Liver (tissue), 9 donors: Measurements from ENCODE around the gene COL6A3. TPM values are rescaled to one million over a fixed set of nuclear protein-coding genes. Genes with fewer than 3 reads are reported as not detected.
"Not testable (repeated sequence)": the region's sequence is repeated elsewhere in the genome, so short reads cannot be mapped to it uniquely, and the experiment has no call there.

Experiments used
- DNase-seq: peaks from one replicate; pipeline ENCODE4 v3.0.0-alpha.2; 2017; ENCODE audit warnings: low spot score
- H3K27ac ChIP-seq, 2 donors: one replicate each; pipeline ENCODE4 v1.7.0; 2013; ENCODE audit warnings: inconsistent platforms in 2 of 2, low read length in 2 of 2, control low read depth in 1 of 2, low read depth in 1 of 2, mild to moderate bottlenecking in 1 of 2
- H3K27me3 ChIP-seq, 4 donors: one replicate each; pipeline versions ENCODE4 v1.6.1 to v1.7.0; 2013; ENCODE audit warnings: low read length in 3 of 4, inconsistent platforms in 1 of 4, mild to moderate bottlenecking in 1 of 4, moderate library complexity in 1 of 4; ENCODE audit not compliant: control insufficient read depth in 4 of 4, insufficient read depth in 4 of 4
- H3K36me3 ChIP-seq, 4 donors: one replicate each; pipeline versions ENCODE4 v1.6.1 to v1.7.0; 2013; ENCODE audit warnings: low read length in 3 of 4, mild to moderate bottlenecking in 3 of 4, low read depth in 1 of 4, moderate library complexity in 1 of 4; ENCODE audit not compliant: control insufficient read depth in 4 of 4, insufficient read depth in 3 of 4
- H3K4me1 ChIP-seq, 4 donors: one replicate each; pipeline versions ENCODE4 v1.6.1 to v1.7.0; 2013; ENCODE audit warnings: low read length in 3 of 4, mild to moderate bottlenecking in 3 of 4, moderate library complexity in 1 of 4; ENCODE audit not compliant: control insufficient read depth in 4 of 4, insufficient read depth in 4 of 4
- H3K4me3 ChIP-seq, 3 donors: one replicate each; pipeline versions ENCODE4 v1.6.1 to v1.7.0; 2013; ENCODE audit warnings: low read length in 3 of 3, control low read depth in 1 of 3, low read depth in 1 of 3, mild to moderate bottlenecking in 1 of 3
- H3K9ac ChIP-seq, 2 donors: one replicate each; pipeline ENCODE4 v1.7.0; 2013; ENCODE audit warnings: low read length in 2 of 2, mild to moderate bottlenecking in 2 of 2, moderate library complexity in 2 of 2, control low read depth in 1 of 2, low read depth in 1 of 2
- H3K9me3 ChIP-seq, 4 donors: one replicate each; pipeline versions ENCODE4 v1.6.1 to v1.7.0; 2013; ENCODE audit warnings: low read length in 3 of 4; ENCODE audit not compliant: control insufficient read depth in 4 of 4
- CTCF ChIP-seq: fragments of 150-350 bp; IDR thresholded peaks from 2 replicates; pipeline ENCODE4 v1.5.1; 2017; ENCODE audit warnings: improper control_type of control experiment, low read depth, low read length; ENCODE audit not compliant: missing input control
- EGR1 ChIP-seq, 2 donors: IDR thresholded peaks; 2 replicates each; pipeline ENCODE4 v1.6.1; 2016 to 2018; ENCODE audit warnings: antibody characterized with exemption in 2 of 2, low read depth in 2 of 2
- HNF4A ChIP-seq, 2 donors: conservative IDR thresholded peaks; 2 replicates each; pipeline ENCODE4 v1.6.1; 2016; ENCODE audit warnings: antibody characterized with exemption in 2 of 2, mild to moderate bottlenecking in 2 of 2
- JUND ChIP-seq, 2 donors: IDR thresholded peaks; 2 replicates each; pipeline ENCODE4 v1.6.1; 2016; ENCODE audit warnings: antibody characterized with exemption in 2 of 2
- MAX ChIP-seq: IDR thresholded peaks from 2 replicates; pipeline ENCODE4 v1.6.1; 2016; ENCODE audit warnings: antibody characterized with exemption
- NR2F2 ChIP-seq: IDR thresholded peaks from 2 replicates; pipeline ENCODE4 v1.6.1; 2016; ENCODE audit warnings: antibody characterized with exemption
- RAD21 ChIP-seq, 2 donors: IDR thresholded peaks; 2 replicates each; pipeline ENCODE4 v1.6.1; 2016; ENCODE audit warnings: antibody characterized with exemption in 2 of 2, mild to moderate bottlenecking in 2 of 2
- REST ChIP-seq: IDR thresholded peaks from 2 replicates; pipeline ENCODE4 v1.6.1; 2016; ENCODE audit warnings: antibody characterized with exemption, mild to moderate bottlenecking
- RXRA ChIP-seq, 2 donors: IDR thresholded peaks; 2 replicates each; pipeline ENCODE4 v1.6.1; 2017 to 2018; ENCODE audit warnings: antibody characterized with exemption in 2 of 2, mild to moderate bottlenecking in 1 of 2
- SP1 ChIP-seq: IDR thresholded peaks from 2 replicates; pipeline ENCODE4 v1.6.1; 2018; ENCODE audit warnings: antibody characterized with exemption, mild to moderate bottlenecking
- TAF1 ChIP-seq: conservative IDR thresholded peaks from 2 replicates; pipeline ENCODE4 v1.6.1; 2016; ENCODE audit warnings: antibody characterized with exemption, mild to moderate bottlenecking
- YY1 ChIP-seq: IDR thresholded peaks from 2 replicates; pipeline ENCODE4 v1.6.1; 2016; ENCODE audit warnings: antibody characterized with exemption, mild to moderate bottlenecking
- ZBTB33 ChIP-seq: IDR thresholded peaks from 2 replicates; pipeline ENCODE4 v1.6.1; 2016; ENCODE audit warnings: antibody characterized with exemption
- WGBS: extraction: QIAGEN DNeasy Blood & Tissue Kit; methylation state at CpG from one replicate; pipeline ENCODE4 v1.1.7; 2013; 5-methylcytosine and 5-hydroxymethylcytosine counted together
- polyA plus RNA-seq, 2 donors: library from polyadenylated mRNA; stranded (reverse) in 1 of 2; unstranded in 1 of 2; fragments of 200-250 nt in 1 of 2; fragments of >200 nt in 1 of 2; fragmentation: Nextera tagmentation in 1 of 2; extraction: Ambion mirVana in 1 of 2; gene quantifications; one replicate each; pipeline versions ENCODE4 v1.2.1 to v1.2.3, GENCODE V29; 2013 to 2015
- total RNA-seq, 2 donors: library from RNA; depleted of rRNA; stranded (reverse); fragments of >200 nt; gene quantifications; one replicate each; pipeline ENCODE4 v1.2.3, GENCODE V29; 2014
- TF ChIP-seq, protein P1 (sequence below): IDR thresholded peaks from 2 replicates; pipeline ENCODE4 v1.6.1; 2016; ENCODE audit warnings: antibody characterized with exemption
- donor health status: healthy.
- donor health status: healthy.
- donor health status: healthy.
- donor health status: healthy.
- donor health status: healthy.

The COL6A3 gene
- total and polyA plus RNA-seq, 4 donors = 1.7 to 28.7 (median 17.5) TPM

- H3K27ac ChIP-seq = no peak overlapping the region
- no peaks in the 10 kb centered on the region for H3K9me3 ChIP-seq
- DNase-seq = no peak
- WGBS = 85% methylated on average over 2 of the region's 2 CpGs
- no peaks in the 10 kb centered on the region for H3K36me3 ChIP-seq
- H3K9ac ChIP-seq = no peak overlapping the region
- no peak for TF ChIP-seq SP1
- no peak for TF ChIP-seq HNF4A (conservative IDR thresholded peaks at IDR 0.05)
- TF ChIP-seq, protein P1, sequence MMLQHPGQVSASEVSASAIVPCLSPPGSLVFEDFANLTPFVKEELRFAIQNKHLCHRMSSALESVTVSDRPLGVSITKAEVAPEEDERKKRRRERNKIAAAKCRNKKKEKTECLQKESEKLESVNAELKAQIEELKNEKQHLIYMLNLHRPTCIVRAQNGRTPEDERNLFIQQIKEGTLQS = no peak
- no peak for TF ChIP-seq ZBTB33
- TF ChIP-seq TAF1 = no peak
- no peak for TF ChIP-seq REST
- no peak for TF ChIP-seq YY1
- no peak for TF ChIP-seq CTCF
- no peak for TF ChIP-seq RXRA (IDR thresholded peaks at IDR 0.05)
- no peak for TF ChIP-seq EGR1 (IDR thresholded peaks at IDR 0.05; ENCODE audit: low read depth in 2 of 2)
- TF ChIP-seq JUND (IDR thresholded peaks at IDR 0.05) = no peak
- TF ChIP-seq NR2F2 = no peak
- TF ChIP-seq RAD21 (IDR thresholded peaks at IDR 0.05) = no peak
- TF ChIP-seq MAX = no peak
- H3K4me3 ChIP-seq = no peak overlapping the region
- H3K27me3 ChIP-seq = peaks cover 0 to 4% (median under 1%) of the 10 kb centered on the region in 4 donors
- no peaks in the 10 kb centered on the region for H3K4me1 ChIP-seq
These were observed 109.0 kb downstream of the COL6A3 start for GRCh38 chr2:237304763-237305514.

GRCh38 chr2:237303244-237303643, 110.7 kb downstream of the COL6A3 start:
- not testable (repeated sequence) for H3K4me3 ChIP-seq, H3K9me3 ChIP-seq, H3K27ac ChIP-seq, H3K4me1 ChIP-seq, H3K36me3 ChIP-seq, H3K9ac ChIP-seq, DNase-seq, H3K27me3 ChIP-seq
- WGBS = 61% methylated on average over 1 of the region's 1 CpG
